CD14-positive monocyte (primary cell): Measurements from ENCODE around the gene CCDC73. TPM values are rescaled to one million over a fixed set of nuclear protein-coding genes. Genes with fewer than 3 reads are reported as not detected.

Experiments
- DNase-seq, 3 donors: peaks; one replicate each; pipeline ENCODE4 v3.0.0-alpha.2; 2011 to 2022
- H2AFZ ChIP-seq: 2 replicates; pipeline ENCODE4 v1.6.0; 2012; ENCODE audit warnings: mild to moderate bottlenecking, low read depth, low read length, inconsistent platforms; ENCODE audit not compliant: insufficient read depth, poor library complexity, severe bottlenecking
- H3K27ac ChIP-seq, 2 donors: 1 replicate in 1 of 2; 2 replicates in 1 of 2; pipeline ENCODE4 v1.5.1; 2012 to 2013; ENCODE audit warnings: low read length in 2 of 2, control low read depth in 1 of 2, inconsistent platforms in 1 of 2, low read depth in 1 of 2, mild to moderate bottlenecking in 1 of 2
- H3K27me3 ChIP-seq, 2 donors: one replicate each; pipeline versions ENCODE4 v1.6.0 to v1.6.1; 2011 to 2013; ENCODE audit warnings: low read length in 2 of 2; ENCODE audit not compliant: control insufficient read depth in 2 of 2, insufficient read depth in 2 of 2
- H3K36me3 ChIP-seq, 2 donors: replicated peaks in 1 of 2; 1 replicate in 1 of 2; 2 replicates in 1 of 2; pipeline versions ENCODE4 v1.5.1 to v1.6.1; 2012 to 2013; ENCODE audit warnings: low read length in 2 of 2, control low read depth in 1 of 2, inconsistent platforms in 1 of 2, mild to moderate bottlenecking in 1 of 2; ENCODE audit not compliant: insufficient read depth in 2 of 2, control insufficient read depth in 1 of 2
- H3K4me1 ChIP-seq, 2 donors: 1 replicate in 1 of 2; 2 replicates in 1 of 2; pipeline versions ENCODE4 v1.5.1 to v1.6.1; 2012 to 2013; ENCODE audit warnings: low read length in 2 of 2, control low read depth in 1 of 2, inconsistent platforms in 1 of 2, mild to moderate bottlenecking in 1 of 2, moderate library complexity in 1 of 2; ENCODE audit not compliant: insufficient read depth in 2 of 2, control insufficient read depth in 1 of 2
- H3K4me2 ChIP-seq: replicated peaks from 2 replicates; pipeline ENCODE3; 2012; ENCODE audit warnings: low read length, moderate library complexity, mild to moderate bottlenecking; ENCODE audit not compliant: poor library complexity, severe bottlenecking; ENCODE audit errors: extremely low read depth
- H3K4me3 ChIP-seq, 3 experiments: fragments of 200-600 bp in 1 of 3; sonication (generic) in 1 of 3; replicated peaks in 1 of 3; 1 replicate in 2 of 3; 2 replicates in 1 of 3; pipeline ENCODE4 v1.5.1; 2011 to 2013; ENCODE audit warnings: low read length in 3 of 3, mild to moderate bottlenecking in 3 of 3, control low read depth in 2 of 3, low read depth in 2 of 3, inconsistent platforms in 1 of 3, moderate library complexity in 1 of 3
- H3K79me2 ChIP-seq: 2 replicates; pipeline ENCODE4 v1.6.0; 2012; ENCODE audit warnings: mild to moderate bottlenecking, control low read depth, inconsistent platforms, low read length, moderate library complexity; ENCODE audit not compliant: insufficient read depth
- H3K9ac ChIP-seq: 2 replicates; pipeline ENCODE4 v1.6.0; 2017; ENCODE audit warnings: low read length, mild to moderate bottlenecking; ENCODE audit not compliant: insufficient read depth, poor library complexity, severe bottlenecking
- H3K9me3 ChIP-seq, 2 donors: replicated peaks in 1 of 2; 1 replicate in 1 of 2; 2 replicates in 1 of 2; pipeline versions ENCODE4 v1.5.1 to v1.6.1; 2012 to 2013; ENCODE audit warnings: low read length in 2 of 2, control low read depth in 1 of 2; ENCODE audit not compliant: control insufficient read depth in 1 of 2, insufficient read depth in 1 of 2
- H4K20me1 ChIP-seq: 2 replicates; pipeline ENCODE4 v1.6.0; 2012; ENCODE audit warnings: mild to moderate bottlenecking, low read length, control low read depth, moderate library complexity; ENCODE audit not compliant: insufficient read depth
- H3K27ac Mint-ChIP-seq, 7 donors: one replicate each; pipeline ENCODE4 v1.8.0; 2020; ENCODE audit warnings: mild to moderate bottlenecking in 7 of 7, mixed read lengths in 7 of 7, moderate library complexity in 6 of 7, inconsistent platforms in 2 of 7
- H3K27me3 Mint-ChIP-seq, 3 donors: one replicate each; pipeline ENCODE4 v1.8.0; 2021 to 2022; ENCODE audit warnings: low read depth in 3 of 3, mild to moderate bottlenecking in 3 of 3, mixed read lengths in 3 of 3, moderate library complexity in 3 of 3, inconsistent platforms in 1 of 3
- H3K36me3 Mint-ChIP-seq, 2 donors: one replicate each; pipeline ENCODE4 v1.8.0; 2020; ENCODE audit warnings: mixed read lengths in 2 of 2, inconsistent platforms in 1 of 2, mild to moderate bottlenecking in 1 of 2
- H3K4me1 Mint-ChIP-seq: one replicate; pipeline ENCODE4 v1.8.0; 2020; ENCODE audit warnings: mild to moderate bottlenecking, mixed read lengths
- H3K4me3 Mint-ChIP-seq, 2 donors: one replicate each; pipeline ENCODE4 v1.8.0; 2020; ENCODE audit warnings: mild to moderate bottlenecking in 2 of 2, mixed read lengths in 2 of 2, moderate library complexity in 1 of 2
- H3K9me3 Mint-ChIP-seq, 7 donors: one replicate each; pipeline ENCODE4 v1.8.0; 2020 to 2022; ENCODE audit warnings: mixed read lengths in 7 of 7, mild to moderate bottlenecking in 6 of 7, moderate library complexity in 6 of 7, inconsistent platforms in 2 of 7
- WGBS: methylation state at CpG from one replicate; pipeline ENCODE4 v1.1.5; 2013; ENCODE audit warnings: missing lambda C conversion rate; ENCODE audit not compliant: insufficient coverage; 5-methylcytosine and 5-hydroxymethylcytosine counted together
- intact Hi-C, 2 donors: fragments of 100-400 bp; cut with micrococcal nuclease; formaldehyde crosslinking; loops; one replicate each; pipeline versions ENCODE4 v1.15.0 to v1.15.1; 2023
- polyA plus RNA-seq, 3 donors: library from polyadenylated mRNA; depleted of rRNA in 1 of 3; unstranded in 2 of 3; stranded (reverse) in 1 of 3; fragments of 300-500 nt in 2 of 3; fragments of >200 nt in 1 of 3; fragmentation: Illumina TruSeq in 2 of 3; gene quantifications; 1 replicate in 2 of 3; 2 replicates in 1 of 3; pipeline ENCODE4 v1.2.3, GENCODE V29; 2012 to 2021
- TF ChIP-seq, protein P1 (sequence below): fragments of 200-600 bp; IDR thresholded peaks from one replicate; pipeline ENCODE4 v1.8.0; 2022; ENCODE audit warnings: antibody characterized with exemption, mild to moderate bottlenecking

The CCDC73 gene
- polyA plus RNA-seq, 3 donors: 0.03 to 0.09 TPM; not detected in 1

DNA sequence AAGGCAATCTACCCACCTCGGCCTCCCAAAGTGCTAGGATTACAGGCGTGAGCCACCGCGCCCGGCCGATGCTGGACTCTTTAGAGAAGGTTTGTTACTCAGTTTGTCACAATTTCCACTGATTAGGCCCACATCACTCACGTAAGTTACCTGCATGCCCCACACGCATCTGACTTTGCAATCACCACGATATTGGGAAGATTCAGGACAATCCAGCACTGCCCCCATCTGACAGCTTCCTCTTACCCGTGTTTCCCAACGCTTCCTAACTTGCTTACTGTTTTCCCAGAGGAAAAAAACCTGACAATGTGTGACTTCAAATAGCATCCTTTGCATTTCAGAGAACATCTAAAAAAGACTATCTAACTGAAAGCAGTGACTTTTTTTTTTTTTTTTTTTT, 232.6 kb downstream of the CCDC73 start:
- peaks cover 4% of the 10 kb centered on the region for H3K4me1 Mint-ChIP-seq

DNA sequence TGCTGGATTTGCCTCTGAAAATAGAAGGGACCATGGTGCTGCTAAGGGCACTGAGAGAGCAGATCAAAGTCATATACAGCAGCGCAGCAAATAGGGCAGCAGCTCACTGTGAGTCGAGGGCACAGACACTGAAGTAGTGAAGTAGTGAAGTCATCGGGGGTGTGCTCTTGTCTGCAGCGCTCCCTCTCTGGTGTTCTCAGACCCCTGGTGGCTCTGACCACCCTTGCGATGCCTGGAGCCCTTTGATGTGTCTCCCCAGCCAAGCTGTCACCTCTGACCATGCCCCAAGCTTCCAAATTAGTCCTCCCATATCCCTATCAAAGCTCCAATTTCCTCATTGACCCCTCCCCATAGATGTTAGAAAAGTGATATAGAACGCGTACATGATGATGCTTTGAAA, 238.6 kb downstream of the CCDC73 start:
- Histone ChIP-seq H3K9ac (no peak overlapping the region), H3K36me3 (no peaks in the 10 kb centered on the region), H2AFZ (no peak overlapping the region), H3K4me2 (no peak overlapping the region), H3K27me3 (no peaks in the 10 kb centered on the region), H3K9me3 (no peaks in the 10 kb centered on the region), H3K4me3 (no peak overlapping the region), H3K79me2 (no peaks in the 10 kb centered on the region), H4K20me1 (no peaks in the 10 kb centered on the region), H3K4me1 (no peaks in the 10 kb centered on the region), H3K27ac (no peak overlapping the region)
- TF ChIP-seq, protein P1, sequence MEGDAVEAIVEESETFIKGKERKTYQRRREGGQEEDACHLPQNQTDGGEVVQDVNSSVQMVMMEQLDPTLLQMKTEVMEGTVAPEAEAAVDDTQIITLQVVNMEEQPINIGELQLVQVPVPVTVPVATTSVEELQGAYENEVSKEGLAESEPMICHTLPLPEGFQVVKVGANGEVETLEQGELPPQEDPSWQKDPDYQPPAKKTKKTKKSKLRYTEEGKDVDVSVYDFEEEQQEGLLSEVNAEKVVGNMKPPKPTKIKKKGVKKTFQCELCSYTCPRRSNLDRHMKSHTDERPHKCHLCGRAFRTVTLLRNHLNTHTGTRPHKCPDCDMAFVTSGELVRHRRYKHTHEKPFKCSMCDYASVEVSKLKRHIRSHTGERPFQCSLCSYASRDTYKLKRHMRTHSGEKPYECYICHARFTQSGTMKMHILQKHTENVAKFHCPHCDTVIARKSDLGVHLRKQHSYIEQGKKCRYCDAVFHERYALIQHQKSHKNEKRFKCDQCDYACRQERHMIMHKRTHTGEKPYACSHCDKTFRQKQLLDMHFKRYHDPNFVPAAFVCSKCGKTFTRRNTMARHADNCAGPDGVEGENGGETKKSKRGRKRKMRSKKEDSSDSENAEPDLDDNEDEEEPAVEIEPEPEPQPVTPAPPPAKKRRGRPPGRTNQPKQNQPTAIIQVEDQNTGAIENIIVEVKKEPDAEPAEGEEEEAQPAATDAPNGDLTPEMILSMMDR: no peak
- DNase-seq: no peak
- Mint-ChIP-seq H3K36me3 (no peaks in the 10 kb centered on the region), H3K4me1 (peaks cover 3% of the 10 kb centered on the region), H3K9me3 (peaks cover 0 to 4% (median 0%) of the 10 kb centered on the region in 7 donors), H3K4me3 (no peak overlapping the region), H3K27me3 (peaks cover 0 to 2% (median 0%) of the 10 kb centered on the region in 3 donors), H3K27ac (no peak overlapping the region)
- intact Hi-C loops: no loop called here
- 100% methylated on average over 3 of the region's 7 CpGs for WGBS

More for the DNA sequence above, 232.6 kb downstream of the CCDC73 start:
- Histone ChIP-seq H3K36me3 (no peaks in the 10 kb centered on the region), H3K9ac (no peak overlapping the region), H2AFZ (no peak overlapping the region), H3K79me2 (no peaks in the 10 kb centered on the region), H4K20me1 (no peaks in the 10 kb centered on the region), H3K4me2 (no peak overlapping the region), H3K9me3 (no peaks in the 10 kb centered on the region), H3K4me3 (no peak overlapping the region), H3K4me1 (no peaks in the 10 kb centered on the region), H3K27ac (no peak overlapping the region), H3K27me3 (no peaks in the 10 kb centered on the region)
- Mint-ChIP-seq H3K4me3 (no peak overlapping the region), H3K27ac (no peak overlapping the region), H3K9me3 (no peaks in the 10 kb centered on the region), H3K36me3 (no peaks in the 10 kb centered on the region), H3K27me3 (peaks cover 0 to 2% (median 2%) of the 10 kb centered on the region in 3 donors)
- DNase-seq: no peak
- intact Hi-C loops: no loop called here
- 75% methylated on average over 5 of the region's 11 CpGs for WGBS
- TF ChIP-seq, protein P1: no peak
